HG03521 (cell line): ENCODE results near the gene TUBB2B.
"Not testable (repeated sequence)": the region's sequence is repeated elsewhere in the genome, so short reads cannot be mapped to it uniquely, and the experiment has no call there.

Experiments used
- ATAC-seq: cut with Tn5 transposase; IDR thresholded peaks from one replicate; pipeline ENCODE4 v1.9.1; 2021; ENCODE audit warnings: mild to moderate bottlenecking, moderate library complexity; ENCODE audit not compliant: unreplicated experiment

The TUBB2B gene

GRCh38 chr6:3193102-3193849, 34.2 kb downstream of the TUBB2B start:
- no peak for ATAC-seq

DNA sequence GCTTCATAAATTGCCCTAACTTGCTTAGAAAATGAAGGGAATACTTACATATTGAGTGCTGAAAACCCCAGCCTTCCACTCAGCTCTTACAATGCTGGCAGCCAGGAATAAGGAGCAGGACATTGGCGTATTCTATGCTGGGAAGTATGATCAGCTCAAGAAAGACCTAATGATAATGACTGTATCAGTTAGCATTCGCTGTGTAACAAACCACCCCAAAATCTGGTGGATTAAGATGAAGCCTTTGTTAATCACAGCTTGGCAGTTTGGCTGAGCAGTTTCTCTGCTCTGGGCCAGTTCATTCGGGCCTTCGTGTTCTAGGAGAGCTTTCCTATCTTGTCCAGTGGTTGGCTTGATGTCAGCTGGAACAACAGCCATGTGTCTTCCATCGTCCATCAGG, 36.7 kb downstream of the TUBB2B start:
- ATAC-seq: no peak

DNA sequence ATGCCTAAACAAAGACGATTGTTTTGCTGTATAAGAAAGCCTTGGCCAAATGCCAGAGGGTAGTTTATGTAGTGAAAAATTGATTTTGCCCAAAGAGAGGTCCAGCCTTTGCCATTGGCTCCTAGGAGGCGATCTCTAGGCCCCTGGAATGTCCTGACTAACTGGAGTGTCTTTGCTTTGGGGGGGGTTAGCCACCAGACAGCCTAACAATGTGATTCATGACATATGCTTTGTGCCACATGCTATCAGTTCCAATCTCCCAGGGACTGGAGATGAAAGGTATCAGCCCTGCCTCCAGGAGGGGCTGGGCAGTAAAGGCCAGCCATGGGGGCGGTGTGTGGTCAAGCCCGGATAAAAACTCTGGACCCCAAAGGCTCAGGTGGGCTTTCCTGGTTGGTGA, 37.4 kb downstream of the TUBB2B start:
- no peak for ATAC-seq

DNA sequence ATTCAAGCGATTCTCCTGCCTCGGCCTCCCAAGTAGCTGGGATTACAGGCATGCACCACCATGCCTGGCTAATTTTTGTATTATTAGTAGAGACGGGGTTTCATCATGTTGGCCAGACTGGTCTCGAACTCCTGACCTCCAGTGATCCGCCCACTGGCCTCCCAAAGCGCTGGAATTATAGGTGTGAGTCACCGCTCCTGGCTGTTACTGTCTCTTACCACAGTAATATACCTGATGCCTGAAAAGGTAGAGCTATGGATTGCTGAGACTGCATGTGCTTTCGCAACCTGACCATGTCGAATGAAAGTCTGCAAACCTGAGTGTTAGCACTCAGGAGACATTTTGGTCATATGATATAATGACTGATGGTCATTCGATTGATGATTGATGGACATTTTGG, 38.3 kb downstream of the TUBB2B start:
- not testable (repeated sequence) for ATAC-seq

DNA sequence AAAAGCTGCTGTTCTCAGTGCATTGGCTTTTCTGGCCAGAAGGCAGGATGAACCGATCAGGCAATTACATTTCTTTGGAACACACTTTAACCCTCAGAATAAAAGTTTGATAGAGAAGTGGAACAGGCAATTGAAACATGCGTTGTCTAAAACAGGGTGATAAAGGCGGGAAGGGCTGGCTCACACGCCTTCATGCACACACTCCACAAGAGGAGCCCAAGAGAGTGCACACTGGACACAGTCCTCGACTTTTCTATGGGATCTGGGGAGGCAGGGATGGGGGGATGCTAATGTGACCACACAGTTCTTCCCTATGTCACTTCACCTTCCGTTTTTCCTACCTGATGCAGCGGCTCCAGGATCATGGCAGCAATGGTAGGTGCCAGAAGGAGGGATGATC, 39.2 kb downstream of the TUBB2B start:
- ATAC-seq: no peak

DNA sequence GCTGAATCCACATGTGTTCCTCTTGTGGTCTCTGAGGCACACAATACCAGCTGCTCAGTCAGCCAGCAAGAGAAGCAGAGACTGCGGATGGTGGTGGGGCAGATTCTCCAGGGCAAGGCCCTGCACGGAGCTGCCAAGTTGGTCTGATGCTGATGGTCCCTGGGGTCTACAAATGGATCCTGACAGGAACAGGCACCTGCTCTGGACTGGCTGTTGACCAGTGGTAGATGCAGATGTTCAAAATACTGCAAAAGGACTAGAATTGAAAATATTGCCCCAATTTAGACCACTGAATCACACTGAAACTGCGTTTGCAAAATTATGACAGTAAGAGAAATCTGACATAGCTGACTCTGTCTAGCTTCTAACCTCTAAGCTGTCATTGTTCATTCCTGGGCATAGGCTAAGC, 40.5 kb downstream of the TUBB2B start:
- ATAC-seq: no peak

DNA sequence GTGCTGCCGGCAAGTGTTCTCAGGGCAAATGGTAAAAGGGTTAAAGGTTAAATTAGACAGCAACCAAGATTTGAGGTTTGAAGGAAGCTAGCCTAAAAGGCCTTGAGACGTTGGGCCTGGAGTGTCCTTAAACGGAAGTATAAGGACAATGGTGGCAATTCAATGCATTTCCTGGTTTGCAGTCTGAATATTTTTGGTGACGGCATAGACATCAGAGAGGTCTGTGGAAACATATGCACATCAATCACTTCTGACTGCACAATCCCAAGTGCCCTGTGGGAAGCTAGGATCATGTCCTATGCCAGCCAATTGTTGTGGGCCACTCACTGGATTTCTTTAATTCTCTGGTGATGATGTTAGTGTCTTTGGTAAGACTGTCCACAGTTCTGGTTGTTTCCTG, 44.4 kb downstream of the TUBB2B start:
- no peak for ATAC-seq

DNA sequence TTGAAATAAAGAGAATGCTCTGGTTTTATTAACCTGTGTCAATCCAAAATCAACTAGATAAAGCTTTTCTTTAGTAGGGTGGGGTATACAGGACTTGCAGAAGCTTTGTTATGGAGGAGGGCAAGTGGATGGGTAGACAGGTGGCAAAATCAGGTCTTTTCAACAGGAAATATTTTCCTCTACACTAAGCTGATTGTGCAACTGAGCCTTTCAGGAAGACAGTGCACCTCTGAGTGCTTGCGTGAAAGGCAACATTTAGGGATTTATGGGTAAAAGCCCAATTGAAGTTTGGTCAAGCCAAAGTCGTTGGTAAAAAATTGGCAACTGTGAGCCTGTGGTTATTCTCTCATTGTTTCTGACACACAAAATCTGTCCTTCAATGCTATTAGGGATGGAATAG, 46.3 kb downstream of the TUBB2B start:
- ATAC-seq: no peak

GRCh38 chr6:3179945-3180344, 47.5 kb downstream of the TUBB2B start:
- ATAC-seq: not testable (repeated sequence)

GRCh38 chr6:3178666-3179065, 48.8 kb downstream of the TUBB2B start:
- ATAC-seq: not testable (repeated sequence)

GRCh38 chr6:3176562-3177355, 50.7 kb downstream of the TUBB2B start:
- ATAC-seq: no peak

DNA sequence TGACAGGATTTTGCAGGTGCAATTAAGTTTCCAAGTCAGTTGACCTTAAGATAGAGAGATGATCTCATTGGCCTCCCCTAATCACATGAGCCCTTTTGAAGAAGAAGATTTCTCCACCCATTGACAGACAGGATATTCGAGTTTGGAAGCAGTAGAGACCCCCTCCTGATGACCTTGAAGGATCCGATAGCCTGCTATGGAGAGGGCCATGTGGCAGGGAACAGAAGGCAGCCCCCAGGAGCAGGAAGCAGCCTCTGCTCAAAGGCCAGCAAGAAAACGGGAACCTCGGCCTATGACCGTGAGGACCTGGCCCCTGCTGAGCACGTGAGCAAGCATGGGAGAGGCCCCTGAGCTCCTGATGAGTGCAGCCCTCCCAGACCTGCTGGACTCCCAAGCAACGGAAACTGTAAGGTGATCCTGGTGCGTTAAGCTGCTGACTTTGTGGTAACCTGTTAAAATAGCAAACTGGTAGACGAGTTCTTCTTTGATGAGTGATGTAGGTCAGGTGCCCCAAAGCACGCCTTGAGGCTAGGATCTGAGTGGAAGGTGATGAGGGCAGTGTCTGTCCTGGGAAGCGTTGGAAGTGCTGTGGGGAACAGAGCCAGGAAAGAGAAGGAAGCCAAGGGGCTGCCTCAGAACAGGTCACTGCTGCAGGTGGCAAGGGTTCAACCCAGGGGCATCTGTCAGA, 51.6 kb downstream of the TUBB2B start:
- no peak for ATAC-seq
